IMR-90 (cell line): Measurements from ENCODE around the gene PUS3. TPM values are rescaled to one million over a fixed set of nuclear protein-coding genes. Genes with fewer than 3 reads are reported as not detected.

Experiments
- ATAC-seq: fragments of 200-7000 bp; cut with Tn5 transposase; 2 replicates; pipeline ENCODE4 v1.9.1; 2020; ENCODE audit warnings: low read depth, mild to moderate bottlenecking, moderate library complexity
- BruUV-seq: library from RNA; stranded (reverse); fragments of 400-500 nt; replicated peaks from 2 replicates; lab custom pipeline; 2021; lab: Mats Ljungman, UMichigan
- CTCF ChIA-PET: fragments of 300-600 bp; formaldehyde crosslinking; extraction: SDS; loops from one replicate; lab custom pipeline; 2021; ENCODE audit warnings: antibody characterized with exemption; lab: Yijun Ruan, JAX
- POLR2A ChIA-PET: fragments of 300-600 bp; sonication (Branson Sonifier 250); formaldehyde crosslinking; loops from one replicate; lab custom pipeline; 2022; ENCODE audit warnings: antibody characterized with exemption; ENCODE audit not compliant: unreplicated experiment; lab: Charles Lee
- DNase-seq: peaks from one replicate; pipeline ENCODE4 v3.0.0; 2013
- H2AFZ ChIP-seq: replicated peaks from 2 replicates; pipeline ENCODE3; 2013; ENCODE audit warnings: low read length, mild to moderate bottlenecking; ENCODE audit not compliant: poor library complexity
- H2AK5ac ChIP-seq: 2 replicates; pipeline ENCODE4 v1.6.1; 2013; ENCODE audit warnings: low read depth, low read length, inconsistent platforms
- H2AK9ac ChIP-seq: replicated peaks from 2 replicates; pipeline ENCODE3; 2013; ENCODE audit warnings: mild to moderate bottlenecking, low read depth, low read length, moderate library complexity; ENCODE audit not compliant: poor library complexity
- H2BK120ac ChIP-seq: 2 replicates; pipeline ENCODE4 v1.6.1; 2013; ENCODE audit warnings: low read depth, low read length, inconsistent platforms
- H2BK15ac ChIP-seq: 3 replicates; pipeline ENCODE4 v1.6.1; 2013; ENCODE audit warnings: low read depth, low read length, inconsistent platforms
- H2BK20ac ChIP-seq: 2 replicates; pipeline ENCODE4 v1.6.1; 2013; ENCODE audit warnings: low read depth, mild to moderate bottlenecking, inconsistent platforms, low read length, moderate library complexity
- H2BK5ac ChIP-seq: 2 replicates; pipeline ENCODE4 v1.6.1; 2013; ENCODE audit warnings: mild to moderate bottlenecking, low read depth, low read length, inconsistent platforms; ENCODE audit not compliant: poor library complexity, severe bottlenecking
- H3K14ac ChIP-seq: replicated peaks from 2 replicates; pipeline ENCODE4 v1.6.1; 2013; ENCODE audit warnings: low read depth, low read length, inconsistent platforms
- H3K18ac ChIP-seq: 2 replicates; pipeline ENCODE4 v1.6.1; 2013; ENCODE audit warnings: low read depth, low read length, control low read depth
- H3K23ac ChIP-seq: 2 replicates; pipeline ENCODE4 v1.6.1; 2013; ENCODE audit warnings: low read depth, low read length, inconsistent platforms
- H3K27ac ChIP-seq: 2 replicates; pipeline ENCODE4 v1.5.1; 2013; ENCODE audit warnings: mild to moderate bottlenecking, control low read depth, low read length; ENCODE audit not compliant: insufficient read depth
- H3K27me3 ChIP-seq: 2 replicates; pipeline ENCODE4 v1.6.1; 2013; ENCODE audit warnings: low read length; ENCODE audit not compliant: control insufficient read depth, insufficient read depth
- H3K36me3 ChIP-seq: 2 replicates; pipeline ENCODE4 v1.6.1; 2013; ENCODE audit warnings: low read length, mixed read lengths; ENCODE audit not compliant: control insufficient read depth, insufficient read depth
- H3K4ac ChIP-seq: 2 replicates; pipeline ENCODE4 v1.6.1; 2013; ENCODE audit warnings: low read depth, low read length, inconsistent platforms
- H3K4me1 ChIP-seq: 2 replicates; pipeline ENCODE4 v1.6.1; 2013; ENCODE audit warnings: low read length, mixed read lengths; ENCODE audit not compliant: control insufficient read depth, insufficient read depth
- H3K4me2 ChIP-seq: 2 replicates; pipeline ENCODE4 v1.6.1; 2013; ENCODE audit warnings: low read depth, mild to moderate bottlenecking, control low read depth, low read length, moderate library complexity
- H3K4me3 ChIP-seq: 2 replicates; pipeline ENCODE4 v1.5.1; 2013; ENCODE audit warnings: low read depth, mild to moderate bottlenecking, control low read depth, low read length, moderate library complexity; ENCODE audit not compliant: insufficient read depth
- H3K56ac ChIP-seq: 2 replicates; pipeline ENCODE4 v1.6.1; 2013; ENCODE audit warnings: low read length, inconsistent platforms; ENCODE audit not compliant: insufficient read depth; ENCODE audit errors: extremely low read depth
- H3K79me1 ChIP-seq, 2 experiments: 2 replicates each; pipeline ENCODE4 v1.6.1; 2013; ENCODE audit warnings: low read length in 2 of 2, inconsistent platforms in 1 of 2, low read depth in 1 of 2
- H3K9ac ChIP-seq: 2 replicates; pipeline ENCODE4 v1.6.1; 2013; ENCODE audit warnings: low read depth, low read length, control low read depth
- H3K9me1 ChIP-seq: 2 replicates; pipeline ENCODE4 v1.6.1; 2013; ENCODE audit warnings: low read length, inconsistent platforms; ENCODE audit not compliant: insufficient read depth
- H3K9me3 ChIP-seq: 2 replicates; pipeline ENCODE4 v1.6.1; 2013; ENCODE audit warnings: low read length; ENCODE audit not compliant: control insufficient read depth, insufficient read depth
- H4K20me1 ChIP-seq: 2 replicates; pipeline ENCODE4 v1.6.1; 2013; ENCODE audit warnings: low read length, inconsistent platforms; ENCODE audit not compliant: insufficient read depth
- H4K5ac ChIP-seq: 2 replicates; pipeline ENCODE4 v1.6.1; 2013; ENCODE audit warnings: mild to moderate bottlenecking, low read depth, low read length, control low read depth
- H4K8ac ChIP-seq, 2 experiments: 2 replicates each; pipeline ENCODE4 v1.6.1; 2013; ENCODE audit warnings: low read depth in 2 of 2, low read length in 2 of 2, control low read depth in 1 of 2, inconsistent platforms in 1 of 2
- H4K91ac ChIP-seq: 2 replicates; pipeline ENCODE4 v1.6.1; 2013; ENCODE audit warnings: low read depth, low read length, inconsistent platforms; ENCODE audit not compliant: insufficient read depth
- CEBPB ChIP-seq: IDR thresholded peaks from 2 replicates; pipeline ENCODE4 v1.6.1; 2012; ENCODE audit warnings: low read depth, low read length, improper control_type of control experiment
- CHD1 ChIP-seq: IDR thresholded peaks from 2 replicates; pipeline ENCODE4 v1.6.1; 2012; ENCODE audit warnings: low read depth, low read length, improper control_type of control experiment
- FOS ChIP-seq: fragments of 150-350 bp; IDR thresholded peaks from 2 replicates; pipeline ENCODE4 v1.6.1; 2016; ENCODE audit warnings: low read depth, low read length
- MAZ ChIP-seq: IDR thresholded peaks from 2 replicates; pipeline ENCODE4 v1.6.1; 2012; ENCODE audit warnings: low read depth, mild to moderate bottlenecking, low read length, improper control_type of control experiment, moderate library complexity, borderline replicate concordance
- MXI1 ChIP-seq: IDR thresholded peaks from 2 replicates; pipeline ENCODE4 v1.6.1; 2012; ENCODE audit warnings: low read depth, mild to moderate bottlenecking, low read length, moderate library complexity, borderline replicate concordance
- NFE2L2 ChIP-seq: fragments of 150-350 bp; IDR thresholded peaks from 2 replicates; pipeline ENCODE4 v1.6.1; 2016; ENCODE audit warnings: low read depth, mild to moderate bottlenecking, low read length
- POLR2A ChIP-seq: IDR thresholded peaks from 2 replicates; pipeline ENCODE4 v1.6.1; 2012; ENCODE audit warnings: mild to moderate bottlenecking, low read depth, low read length
- RAD21 ChIP-seq: IDR thresholded peaks from 2 replicates; pipeline ENCODE4 v1.6.1; 2012; ENCODE audit warnings: low read length, improper control_type of control experiment
- RCOR1 ChIP-seq: IDR thresholded peaks from 2 replicates; pipeline ENCODE4 v1.6.1; 2012; ENCODE audit warnings: mild to moderate bottlenecking, low read length, improper control_type of control experiment; ENCODE audit not compliant: insufficient replicate concordance
- SMC3 ChIP-seq: fragments of 150-350 bp; IDR thresholded peaks from 2 replicates; pipeline ENCODE4 v1.6.1; 2016; ENCODE audit warnings: low read depth, mild to moderate bottlenecking, antibody characterized with exemption, low read length, moderate library complexity
- WGBS, 2 experiments: methylation state at CpG; one replicate each; pipeline versions ENCODE4 v1.1.5 to v1.1.7; 2013; ENCODE audit warnings: missing lambda C conversion rate in 2 of 2; ENCODE audit not compliant: insufficient read length in 1 of 2; ENCODE audit errors: extremely low coverage in 2 of 2; 5-methylcytosine and 5-hydroxymethylcytosine counted together
- dilution Hi-C: fragments of 300-500 bp; cut with HindIII; formaldehyde crosslinking; loops from one replicate; pipeline ENCODE4 v1.14.3; 2018; ENCODE audit warnings: low sequenced_read_pairs; ENCODE audit not compliant: unreplicated experiment
- in situ Hi-C: fragments of 300-500 bp; cut with MboI; formaldehyde crosslinking; loops from 3 replicates; pipeline ENCODE4 v1.14.3; 2019; ENCODE audit warnings: low sequenced_read_pairs, inconsistent platforms, mixed read lengths
- intact Hi-C: fragments of 100-400 bp; cut with micrococcal nuclease; formaldehyde crosslinking; loops from 2 replicates; pipeline ENCODE4 v1.10.0; 2022
- polyA plus RNA-seq, 3 experiments: library from polyadenylated mRNA; depleted of rRNA; stranded (reverse); fragments of >200 nt; gene quantifications; 2 replicates each; pipeline ENCODE4 v1.2.3, GENCODE V29; 2012; ENCODE audit warnings: low replicate concordance in 1 of 3
- total RNA-seq: library from RNA; depleted of rRNA; stranded (reverse); fragments of >200 nt; gene quantifications from 2 replicates; pipeline ENCODE4 v1.2.3, GENCODE V29; 2012
- TF ChIP-seq, protein P1 (sequence below): fragments of 150-350 bp; IDR thresholded peaks from 2 replicates; pipeline ENCODE4 v1.6.1; 2017; ENCODE audit warnings: mild to moderate bottlenecking, antibody characterized with exemption, low read length, low read depth
- TF ChIP-seq, protein P2 (sequence below): fragments of 150-350 bp; IDR thresholded peaks from 2 replicates; pipeline ENCODE4 v1.6.1; 2016; ENCODE audit warnings: low read depth, mild to moderate bottlenecking, low read length, moderate library complexity, borderline replicate concordance
- TF ChIP-seq, protein P3 (sequence below): conservative IDR thresholded peaks from 2 replicates; pipeline ENCODE4 v1.5.1; 2012; ENCODE audit warnings: mild to moderate bottlenecking, low read depth, low read length, improper control_type of control experiment

Gene PUS3
- total and polyA plus RNA-seq, 2 of the 4 experiments (the other 2 are of a cell fraction), result 6.1 to 11.7 TPM

DNA sequence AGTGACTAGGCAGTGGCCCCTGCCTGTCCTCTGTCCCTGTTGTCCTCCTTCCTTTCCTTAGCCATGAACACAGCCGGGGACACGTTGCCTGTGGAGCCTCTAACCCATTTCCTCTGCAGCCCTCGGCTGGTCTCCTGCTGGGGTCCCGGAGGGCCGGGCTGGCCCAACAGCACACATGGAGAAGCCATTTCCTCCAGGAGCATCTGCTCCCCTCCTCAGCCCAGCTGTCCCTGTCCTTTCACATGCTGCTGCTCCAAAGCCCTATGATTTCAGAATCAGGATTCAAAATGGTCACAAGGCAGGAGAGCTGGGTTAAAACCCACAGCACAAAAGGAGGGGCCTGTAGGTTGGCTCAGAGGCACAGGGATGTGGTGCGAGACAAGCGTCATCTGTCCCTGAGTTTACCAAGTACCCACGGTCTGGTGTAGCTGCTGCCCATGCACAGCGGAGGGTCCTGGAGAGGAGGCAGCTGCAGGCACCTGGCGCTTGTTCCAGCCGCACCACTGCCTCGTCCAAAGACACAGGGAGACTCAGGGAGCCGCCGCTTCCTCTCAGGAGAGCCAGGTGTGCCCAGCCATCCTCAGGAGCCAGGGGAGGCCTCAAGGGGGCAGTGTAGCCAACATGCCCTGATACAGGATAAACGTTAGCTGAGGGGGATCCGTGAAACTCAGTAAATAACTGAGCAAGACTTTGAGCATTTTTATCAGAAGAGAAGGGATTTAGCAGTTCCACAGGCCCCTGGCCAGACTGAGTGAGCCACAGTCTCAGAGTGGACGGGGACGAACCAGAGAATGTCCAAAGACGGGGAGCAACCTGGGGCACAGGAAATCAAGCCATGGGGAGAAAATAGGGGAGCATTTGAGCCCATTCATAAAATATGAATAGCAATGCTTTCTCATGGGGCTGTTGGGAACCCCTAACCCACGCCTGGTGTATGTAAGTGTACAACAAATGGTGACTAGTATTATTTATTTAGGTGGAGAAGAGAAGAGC is 38.9 kb upstream of the PUS3 start:
- H3K4ac ChIP-seq, result no peak overlapping the region
- no peak overlapping the region for H3K4me2 ChIP-seq
- no peak overlapping the region for H2AK9ac ChIP-seq
- H4K20me1 ChIP-seq, result no peaks in the 10 kb centered on the region
- dilution Hi-C loops (no loop called here), in situ Hi-C loops (no loop called here), intact Hi-C loops (loop anchor here (1.0 kb wide), 1 partner anchor 252 kb away; no protein-coding TSS in a partner anchor)
- no peaks in the 10 kb centered on the region for H3K4me1 ChIP-seq
- no peaks in the 10 kb centered on the region for H3K9me3 ChIP-seq
- H4K91ac ChIP-seq, result no peak overlapping the region
- CTCF ChIA-PET, result interaction anchor here (0.6 to 0.9 kb wide), 3 partner anchors 10 to 252 kb away, joined by 3 read pairs; no protein-coding TSS in a partner anchor
- H2AFZ ChIP-seq, result no peak overlapping the region
- BruUV-seq, result no TSS peak
- no peak overlapping the region for H3K18ac ChIP-seq
- POLR2A ChIA-PET, result no interaction called here
- H2BK20ac ChIP-seq, result no peak overlapping the region
- no peaks in the 10 kb centered on the region for H3K36me3 ChIP-seq
- H2AK5ac ChIP-seq, result no peak overlapping the region
- H3K9me1 ChIP-seq, result no peaks in the 10 kb centered on the region
- H2BK5ac ChIP-seq, result no peak overlapping the region
- DNase-seq, result peak; percentile 19
- no peak overlapping the region for H2BK15ac ChIP-seq
- no peak overlapping the region for H3K9ac ChIP-seq
- no peak overlapping the region for H3K23ac ChIP-seq
- H2BK120ac ChIP-seq, result no peak overlapping the region
- H3K4me3 ChIP-seq, result no peak overlapping the region
- WGBS, 2 experiments, result 36% methylated on average over 4 of the region's 20 CpGs; no CpG with 5 or more reads in 1 of the 2 experiments
- peak; percentile 65; the same call in 1 of the 2 replicates for ATAC-seq
- H3K14ac ChIP-seq, result no peak overlapping the region
- peaks cover 17% of the 10 kb centered on the region; the same call in 1 of the 2 replicates for H3K27me3 ChIP-seq
- no peaks in the 10 kb centered on the region for H3K79me1 ChIP-seq
- no peak overlapping the region for H3K27ac ChIP-seq
- no peak overlapping the region for H4K8ac ChIP-seq
- no peak overlapping the region for H3K56ac ChIP-seq
- H4K5ac ChIP-seq, result no peak overlapping the region
- no peak for TF ChIP-seq RCOR1
- no peak for TF ChIP-seq FOS
- TF ChIP-seq POLR2A, result no peak
- no peak for TF ChIP-seq CHD1
- TF ChIP-seq, protein P1, sequence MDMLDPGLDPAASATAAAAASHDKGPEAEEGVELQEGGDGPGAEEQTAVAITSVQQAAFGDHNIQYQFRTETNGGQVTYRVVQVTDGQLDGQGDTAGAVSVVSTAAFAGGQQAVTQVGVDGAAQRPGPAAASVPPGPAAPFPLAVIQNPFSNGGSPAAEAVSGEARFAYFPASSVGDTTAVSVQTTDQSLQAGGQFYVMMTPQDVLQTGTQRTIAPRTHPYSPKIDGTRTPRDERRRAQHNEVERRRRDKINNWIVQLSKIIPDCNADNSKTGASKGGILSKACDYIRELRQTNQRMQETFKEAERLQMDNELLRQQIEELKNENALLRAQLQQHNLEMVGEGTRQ, result no peak
- no peak for TF ChIP-seq MXI1
- no peak for TF ChIP-seq MAZ
- TF ChIP-seq, protein P2, sequence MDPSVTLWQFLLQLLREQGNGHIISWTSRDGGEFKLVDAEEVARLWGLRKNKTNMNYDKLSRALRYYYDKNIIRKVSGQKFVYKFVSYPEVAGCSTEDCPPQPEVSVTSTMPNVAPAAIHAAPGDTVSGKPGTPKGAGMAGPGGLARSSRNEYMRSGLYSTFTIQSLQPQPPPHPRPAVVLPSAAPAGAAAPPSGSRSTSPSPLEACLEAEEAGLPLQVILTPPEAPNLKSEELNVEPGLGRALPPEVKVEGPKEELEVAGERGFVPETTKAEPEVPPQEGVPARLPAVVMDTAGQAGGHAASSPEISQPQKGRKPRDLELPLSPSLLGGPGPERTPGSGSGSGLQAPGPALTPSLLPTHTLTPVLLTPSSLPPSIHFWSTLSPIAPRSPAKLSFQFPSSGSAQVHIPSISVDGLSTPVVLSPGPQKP, result no peak
- peak; percentile 55 for TF ChIP-seq RAD21
- no peak for TF ChIP-seq NFE2L2
- TF ChIP-seq CEBPB, result no peak
- TF ChIP-seq, protein P3, sequence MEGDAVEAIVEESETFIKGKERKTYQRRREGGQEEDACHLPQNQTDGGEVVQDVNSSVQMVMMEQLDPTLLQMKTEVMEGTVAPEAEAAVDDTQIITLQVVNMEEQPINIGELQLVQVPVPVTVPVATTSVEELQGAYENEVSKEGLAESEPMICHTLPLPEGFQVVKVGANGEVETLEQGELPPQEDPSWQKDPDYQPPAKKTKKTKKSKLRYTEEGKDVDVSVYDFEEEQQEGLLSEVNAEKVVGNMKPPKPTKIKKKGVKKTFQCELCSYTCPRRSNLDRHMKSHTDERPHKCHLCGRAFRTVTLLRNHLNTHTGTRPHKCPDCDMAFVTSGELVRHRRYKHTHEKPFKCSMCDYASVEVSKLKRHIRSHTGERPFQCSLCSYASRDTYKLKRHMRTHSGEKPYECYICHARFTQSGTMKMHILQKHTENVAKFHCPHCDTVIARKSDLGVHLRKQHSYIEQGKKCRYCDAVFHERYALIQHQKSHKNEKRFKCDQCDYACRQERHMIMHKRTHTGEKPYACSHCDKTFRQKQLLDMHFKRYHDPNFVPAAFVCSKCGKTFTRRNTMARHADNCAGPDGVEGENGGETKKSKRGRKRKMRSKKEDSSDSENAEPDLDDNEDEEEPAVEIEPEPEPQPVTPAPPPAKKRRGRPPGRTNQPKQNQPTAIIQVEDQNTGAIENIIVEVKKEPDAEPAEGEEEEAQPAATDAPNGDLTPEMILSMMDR, result peak; percentile 57
- peak; percentile 50 for TF ChIP-seq SMC3
